Natural killer cell treated with Interleukin-12 subunit alpha and Interleukin-12 subunit beta and Interleukin-15 and Interleukin-18, amount 100 ng/mL, for 72 hours (primary cell): ENCODE data around the gene SLC13A2. TPM values are rescaled to one million over a fixed set of nuclear protein-coding genes. Genes with fewer than 3 reads are reported as not detected.

Experiments
- ATAC-seq, 2 donors: fragments of 150-1000 bp; cut with Tn5 transposase in 1 of 2; sonication (Bioruptor Pico), chemical (Tn5 transposase) in 1 of 2; 2 replicates each; pipeline ENCODE4 v1.10.0; 2021
- DNase-seq: peaks from one replicate; pipeline ENCODE4 v3.0.0; 2022; ENCODE audit warnings: low spot score
- H3K27ac Mint-ChIP-seq, 2 donors: 1 replicate in 1 of 2; 2 replicates in 1 of 2; pipeline ENCODE4 v1.8.0; 2022; ENCODE audit warnings: mixed read lengths in 2 of 2, mild to moderate bottlenecking in 1 of 2, moderate library complexity in 1 of 2
- H3K27me3 Mint-ChIP-seq, 2 donors: 1 replicate in 1 of 2; 2 replicates in 1 of 2; pipeline ENCODE4 v1.8.0; 2022; ENCODE audit warnings: mixed read lengths in 2 of 2
- H3K36me3 Mint-ChIP-seq: one replicate; pipeline ENCODE4 v1.8.0; 2022; ENCODE audit warnings: mixed read lengths
- H3K4me1 Mint-ChIP-seq, 2 donors: 1 replicate in 1 of 2; 2 replicates in 1 of 2; pipeline ENCODE4 v1.8.0; 2022; ENCODE audit warnings: low read depth in 2 of 2, mixed read lengths in 2 of 2, mild to moderate bottlenecking in 1 of 2
- H3K4me3 Mint-ChIP-seq: one replicate; pipeline ENCODE4 v1.8.0; 2022; ENCODE audit warnings: mixed read lengths
- H3K9me3 Mint-ChIP-seq: 2 replicates; pipeline ENCODE4 v1.8.0; 2022; ENCODE audit warnings: mixed read lengths
- total RNA-seq, 2 donors: library from RNA; stranded (reverse); gene quantifications; one replicate each; pipeline ENCODE4 v1.2.3, GENCODE V29; 2022

Gene SLC13A2
- total RNA-seq, 2 donors from 2014 or later = not detected

DNA sequence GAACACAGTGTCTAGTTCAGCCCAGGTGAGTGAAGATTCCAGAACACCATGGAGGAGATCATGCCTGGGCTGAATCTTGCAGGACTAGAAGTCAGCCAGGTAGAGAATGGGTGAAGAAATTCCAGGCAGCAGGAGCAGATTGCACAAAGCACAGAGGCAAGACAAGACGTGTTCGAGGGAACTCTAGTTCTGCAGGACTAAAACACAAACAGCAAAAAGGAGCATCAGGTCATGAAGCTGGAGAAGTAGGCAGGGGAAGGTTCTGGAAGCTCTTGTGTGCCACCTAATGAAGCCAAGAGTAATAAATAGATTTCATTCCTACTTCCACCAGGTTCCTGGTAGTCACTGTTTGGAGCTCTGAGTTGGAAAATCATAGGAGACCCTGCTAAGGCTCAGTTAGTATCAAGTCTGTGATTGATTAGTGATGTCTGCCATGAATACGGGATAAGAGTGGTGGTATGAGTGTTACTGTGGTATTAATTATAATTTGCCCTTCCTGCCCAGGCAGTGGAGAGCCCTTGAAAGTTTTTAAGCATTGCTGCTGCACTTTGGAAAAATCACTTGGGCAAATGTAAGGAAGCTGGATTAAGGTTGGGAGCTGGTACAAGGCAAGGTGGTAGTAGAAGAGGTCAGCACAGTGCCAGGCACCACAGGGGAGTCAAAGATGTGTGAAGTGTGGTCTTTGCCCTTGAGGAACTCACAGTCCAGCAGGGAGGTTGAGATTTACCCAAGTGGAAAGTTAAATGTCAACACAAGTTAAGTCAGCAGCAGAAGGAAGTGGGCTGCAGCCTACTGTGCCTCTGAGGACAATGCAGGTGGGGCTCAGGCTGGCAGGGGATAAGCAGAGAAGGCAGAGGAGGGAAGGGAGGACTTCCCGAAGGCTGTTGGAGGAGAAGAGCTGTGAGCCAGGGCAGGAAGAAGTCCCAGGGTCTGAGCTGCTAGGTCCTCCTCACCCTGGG lies 19.2 kb downstream of the SLC13A2 start:
- ATAC-seq = no peak
- DNase-seq = no peak
- Mint-ChIP-seq H3K27me3 (peaks cover 5 to 8% of the 10 kb centered on the region in 2 donors), H3K27ac (no peak overlapping the region), H3K4me1 (no peaks in the 10 kb centered on the region), H3K36me3 (no peaks in the 10 kb centered on the region), H3K4me3 (no peak overlapping the region), H3K9me3 (no peaks in the 10 kb centered on the region)

- Mint-ChIP-seq H3K36me3 (no peaks in the 10 kb centered on the region), H3K4me3 (no peak overlapping the region), H3K9me3 (no peaks in the 10 kb centered on the region), H3K27ac (no peak overlapping the region), H3K27me3 (peaks cover 5 to 8% of the 10 kb centered on the region in 2 donors), H3K4me1 (no peaks in the 10 kb centered on the region)
- DNase-seq (no peak), ATAC-seq (no peak)
Measured at GRCh38 chr17:28493460-28493859, 20.0 kb downstream of the SLC13A2 start.

DNA sequence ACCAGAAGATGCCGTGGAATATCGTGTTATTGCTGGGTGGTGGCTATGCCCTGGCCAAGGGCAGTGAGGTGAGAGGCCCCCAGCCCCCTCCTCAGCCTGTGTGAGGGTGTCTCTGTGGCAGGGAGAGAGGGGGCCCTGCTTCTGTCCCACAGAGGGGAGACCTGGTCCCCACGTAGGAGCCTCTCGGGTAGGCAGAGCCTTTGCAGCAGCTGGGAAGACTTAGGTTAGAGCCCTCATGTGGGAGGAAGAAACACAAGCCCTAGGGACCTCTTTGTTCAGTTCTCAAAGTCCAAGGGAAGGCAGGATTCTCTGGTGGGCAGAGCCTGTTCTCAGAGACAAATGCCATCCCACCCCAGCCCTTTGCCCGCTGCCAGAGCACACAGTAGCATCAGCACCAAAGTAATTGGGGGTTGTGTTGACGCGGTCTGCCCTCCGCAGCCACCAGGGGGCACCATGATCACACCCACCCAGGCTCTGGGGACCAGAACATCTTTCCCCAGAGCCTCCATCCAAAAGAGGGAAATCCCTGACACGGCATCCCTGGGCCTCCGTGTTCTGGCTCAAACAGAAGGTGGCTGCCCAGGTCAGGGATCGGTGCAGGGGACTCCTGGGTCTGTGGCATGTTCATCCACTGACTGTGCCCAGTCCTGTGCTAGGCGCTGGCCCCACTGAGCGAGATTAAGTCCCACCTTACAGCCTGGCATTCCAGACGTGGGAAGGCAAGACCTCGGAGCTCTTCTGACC lies 21.2 kb downstream of the SLC13A2 start:
- no peak overlapping the region for H3K27ac Mint-ChIP-seq
- H3K9me3 Mint-ChIP-seq = no peaks in the 10 kb centered on the region
- no peaks in the 10 kb centered on the region for H3K4me1 Mint-ChIP-seq
- ATAC-seq (peak; percentile 68 to 72), DNase-seq (peak; percentile 77)
- H3K36me3 Mint-ChIP-seq = no peaks in the 10 kb centered on the region
- H3K4me3 Mint-ChIP-seq = no peak overlapping the region
- peaks cover 5 to 8% of the 10 kb centered on the region in 2 donors for H3K27me3 Mint-ChIP-seq

- DNase-seq (no peak), ATAC-seq (no peak)
- Mint-ChIP-seq H3K4me1 (no peaks in the 10 kb centered on the region), H3K36me3 (no peaks in the 10 kb centered on the region), H3K27me3 (peaks cover 5 to 8% of the 10 kb centered on the region in 2 donors), H3K9me3 (no peaks in the 10 kb centered on the region), H3K27ac (no peak overlapping the region), H3K4me3 (no peak overlapping the region)
Measured at GRCh38 chr17:28495635-28496034, 22.2 kb downstream of the SLC13A2 start.

GRCh38 chr17:28497931-28498330 lies 24.5 kb downstream of the SLC13A2 start:
- H3K27me3 Mint-ChIP-seq = peaks cover under 1 to 1% of the 10 kb centered on the region in 2 donors
- no peak overlapping the region for H3K27ac Mint-ChIP-seq
- ATAC-seq (no peak), DNase-seq (no peak)
- H3K9me3 Mint-ChIP-seq = no peaks in the 10 kb centered on the region
- no peak overlapping the region for H3K4me3 Mint-ChIP-seq
- no peaks in the 10 kb centered on the region for H3K4me1 Mint-ChIP-seq
- no peaks in the 10 kb centered on the region for H3K36me3 Mint-ChIP-seq

GRCh38 chr17:28498652-28499363 lies 25.4 kb downstream of the SLC13A2 start:
- no peaks in the 10 kb centered on the region for H3K9me3 Mint-ChIP-seq
- no peak overlapping the region for H3K27ac Mint-ChIP-seq
- peaks cover 0 to 1% of the 10 kb centered on the region in 2 donors for H3K27me3 Mint-ChIP-seq
- no peaks in the 10 kb centered on the region for H3K36me3 Mint-ChIP-seq
- no peak for DNase-seq
- no peaks in the 10 kb centered on the region for H3K4me1 Mint-ChIP-seq
- ATAC-seq = no peak
- H3K4me3 Mint-ChIP-seq = no peak overlapping the region

DNA sequence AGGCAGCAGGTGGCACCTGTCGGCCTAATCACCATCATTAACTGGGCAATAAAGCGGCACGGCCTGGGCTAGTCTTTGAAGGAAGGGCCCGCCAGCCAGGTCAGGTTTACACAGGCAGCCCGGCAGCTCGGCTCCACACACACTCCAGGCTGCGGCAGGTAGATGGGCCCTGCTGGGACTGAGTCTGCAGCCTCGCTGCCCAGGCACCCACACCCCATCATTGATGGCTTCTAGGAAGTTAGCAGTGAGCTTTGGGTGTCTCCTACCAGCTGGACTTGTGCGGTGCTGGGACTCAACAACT lies 25.9 kb downstream of the SLC13A2 start:
- DNase-seq (no peak), ATAC-seq (no peak)
- H3K36me3 Mint-ChIP-seq = no peaks in the 10 kb centered on the region
- no peaks in the 10 kb centered on the region for H3K4me1 Mint-ChIP-seq
- peaks cover 4 to 6% of the 10 kb centered on the region in 2 donors for H3K27me3 Mint-ChIP-seq
- no peaks in the 10 kb centered on the region for H3K9me3 Mint-ChIP-seq
- H3K4me3 Mint-ChIP-seq = no peak overlapping the region
- H3K27ac Mint-ChIP-seq = no peak overlapping the region

DNA sequence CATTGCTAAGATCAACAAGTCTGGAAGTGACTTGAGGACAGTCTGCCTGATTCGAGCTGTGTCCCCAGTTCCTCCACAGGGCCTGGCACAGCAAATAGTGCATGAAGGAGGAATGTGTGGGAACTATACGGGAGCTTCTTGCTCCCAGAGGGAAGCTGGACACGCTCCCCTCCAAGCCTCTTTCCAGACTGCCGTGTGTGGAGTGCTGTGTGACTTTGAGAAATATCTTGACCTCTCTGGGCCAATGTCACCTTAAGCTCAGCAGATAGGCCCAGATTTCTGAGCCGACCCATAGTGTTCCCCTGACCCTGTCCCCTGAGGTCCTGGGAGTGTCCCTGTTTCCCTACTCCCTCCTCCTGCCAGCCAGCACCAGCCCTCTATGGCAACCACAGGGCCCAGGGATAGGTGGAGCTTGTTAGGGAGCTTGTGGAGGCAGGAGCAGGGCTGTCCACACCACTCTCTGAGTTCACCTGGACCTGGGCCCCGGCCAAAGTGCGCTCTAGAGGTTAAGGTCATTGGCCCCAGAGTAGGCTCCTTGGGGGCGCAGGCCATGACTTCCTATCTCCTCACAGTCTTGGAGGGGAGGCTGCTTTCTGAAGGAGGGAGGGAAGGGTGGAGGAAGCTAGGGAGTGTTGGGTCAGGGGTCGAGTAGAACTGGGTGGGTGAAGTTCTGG lies 26.4 kb downstream of the SLC13A2 start:
- ATAC-seq (no peak), DNase-seq (no peak)
- H3K27me3 Mint-ChIP-seq = peaks cover 5 to 7% of the 10 kb centered on the region in 2 donors
- H3K4me1 Mint-ChIP-seq = no peaks in the 10 kb centered on the region
- H3K4me3 Mint-ChIP-seq = no peak overlapping the region
- H3K9me3 Mint-ChIP-seq = no peaks in the 10 kb centered on the region
- no peak overlapping the region for H3K27ac Mint-ChIP-seq
- no peaks in the 10 kb centered on the region for H3K36me3 Mint-ChIP-seq

GRCh38 chr17:28500712-28501379 lies 27.4 kb downstream of the SLC13A2 start:
- no peaks in the 10 kb centered on the region for H3K4me1 Mint-ChIP-seq
- H3K36me3 Mint-ChIP-seq = no peaks in the 10 kb centered on the region
- H3K9me3 Mint-ChIP-seq = no peaks in the 10 kb centered on the region
- ATAC-seq = peak in 1 of 2 donors; percentile 15
- H3K27me3 Mint-ChIP-seq = peaks cover 7 to 8% of the 10 kb centered on the region in 2 donors
- DNase-seq = no peak
- no peak overlapping the region for H3K4me3 Mint-ChIP-seq
- no peak overlapping the region for H3K27ac Mint-ChIP-seq

DNA sequence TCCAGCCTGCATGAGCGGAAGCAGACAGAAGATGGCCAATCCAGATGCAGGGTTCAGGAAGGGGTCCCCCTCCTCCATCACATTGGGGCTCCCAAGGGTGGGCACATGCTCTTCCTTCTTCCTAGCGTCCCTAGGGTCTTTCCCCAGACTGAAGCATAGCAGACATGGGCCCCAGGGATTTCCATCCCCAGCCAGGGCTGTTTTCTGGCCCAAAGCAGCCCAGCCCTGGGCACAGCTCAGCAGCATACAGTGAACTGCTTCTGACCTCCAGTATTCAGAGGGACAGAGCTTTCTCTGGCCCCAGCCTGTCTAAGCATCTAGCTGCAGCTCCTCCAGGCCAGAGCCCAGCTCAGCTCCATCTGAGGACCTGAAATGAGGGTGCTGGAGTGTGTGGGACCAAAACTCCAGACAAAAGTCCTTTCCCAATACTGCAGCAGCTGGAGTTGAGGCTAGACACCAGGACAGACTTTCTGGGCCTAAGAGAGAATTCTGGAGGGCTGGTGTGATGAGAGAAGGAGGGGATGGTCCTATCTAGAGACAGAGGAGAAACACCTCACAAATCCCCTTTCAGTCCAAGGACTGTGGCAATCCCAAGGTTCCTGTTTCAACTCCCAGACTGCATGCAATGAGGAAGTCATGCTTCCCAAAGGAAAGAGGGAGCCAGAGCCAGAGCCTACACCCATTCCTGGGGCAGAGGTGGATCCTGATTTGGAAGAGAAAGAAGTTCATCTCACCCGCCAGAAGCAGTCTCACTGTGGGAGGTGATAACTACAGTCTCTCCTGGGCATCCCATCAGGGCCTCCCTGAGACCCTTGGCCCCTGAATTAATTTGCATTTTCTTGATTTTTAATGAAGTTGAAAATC lies 28.2 kb downstream of the SLC13A2 start:
- H3K9me3 Mint-ChIP-seq = no peaks in the 10 kb centered on the region
- no peak overlapping the region for H3K27ac Mint-ChIP-seq
- H3K27me3 Mint-ChIP-seq = peaks cover 7 to 10% of the 10 kb centered on the region in 2 donors
- no peaks in the 10 kb centered on the region for H3K36me3 Mint-ChIP-seq
- H3K4me3 Mint-ChIP-seq = no peak overlapping the region
- ATAC-seq (no peak), DNase-seq (no peak)
- H3K4me1 Mint-ChIP-seq = no peaks in the 10 kb centered on the region

DNA sequence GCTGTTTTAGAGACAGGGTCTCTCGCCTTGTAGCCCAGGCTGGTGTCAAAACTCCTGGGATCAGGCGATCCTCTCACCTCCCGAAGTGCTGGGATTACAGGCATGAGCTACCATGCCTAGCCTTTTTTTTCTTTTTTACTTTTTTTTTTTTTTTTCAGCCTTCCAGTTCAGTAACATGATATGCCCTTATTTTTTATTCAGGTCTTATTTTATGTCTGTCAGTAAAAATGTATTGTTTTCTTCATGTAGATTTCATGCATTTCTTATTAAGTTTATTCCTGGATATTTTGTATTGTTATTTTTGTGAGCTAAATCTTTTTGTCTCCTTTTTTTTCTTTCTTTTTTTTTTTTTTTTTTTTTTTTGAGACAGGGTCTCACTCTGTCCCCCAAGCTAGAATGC lies 30.0 kb downstream of the SLC13A2 start:
- Mint-ChIP-seq H3K4me1 (no peaks in the 10 kb centered on the region), H3K4me3 (no peak overlapping the region), H3K27me3 (peaks cover 7 to 13% of the 10 kb centered on the region in 2 donors), H3K36me3 (no peaks in the 10 kb centered on the region), H3K9me3 (no peaks in the 10 kb centered on the region), H3K27ac (no peak overlapping the region)
- ATAC-seq = no peak
- no peak for DNase-seq

GRCh38 chr17:28505986-28506665 lies 32.7 kb downstream of the SLC13A2 start, which contains the start of gene FOXN1:
FOXN1 (plus strand) TSS chr17:28506348; CDS start chr17:28523970, 17,622 bp downstream.
- no peak for ATAC-seq
- no peaks in the 10 kb centered on the region for H3K9me3 Mint-ChIP-seq
- no peak within 1 kb of the TSS for H3K4me3 Mint-ChIP-seq
- no peaks in the 10 kb centered on the region for H3K36me3 Mint-ChIP-seq
- no peaks in the 10 kb centered on the region for H3K4me1 Mint-ChIP-seq
- DNase-seq = no peak
- H3K27ac Mint-ChIP-seq = no peak within 1 kb of the TSS
- H3K27me3 Mint-ChIP-seq = peaks cover 17 to 23% of the 10 kb centered on the region in 2 donors
